SK-N-MC (cell line): ENCODE measurements around the gene IL1R1.

Source experiments
- FOXP2 ChIP-seq: optimal IDR thresholded peaks from 2 replicates; pipeline ENCODE3; 2011; ENCODE audit warnings: mild to moderate bottlenecking, moderate library complexity; ENCODE audit not compliant: insufficient read depth; ENCODE audit errors: extremely low read length, control extremely low read depth
- POLR2AphosphoS5 ChIP-seq: IDR thresholded peaks from 2 replicates; pipeline ENCODE4 v1.6.1; 2012; ENCODE audit warnings: mild to moderate bottlenecking, low read depth, low read length, borderline replicate concordance

DNA sequence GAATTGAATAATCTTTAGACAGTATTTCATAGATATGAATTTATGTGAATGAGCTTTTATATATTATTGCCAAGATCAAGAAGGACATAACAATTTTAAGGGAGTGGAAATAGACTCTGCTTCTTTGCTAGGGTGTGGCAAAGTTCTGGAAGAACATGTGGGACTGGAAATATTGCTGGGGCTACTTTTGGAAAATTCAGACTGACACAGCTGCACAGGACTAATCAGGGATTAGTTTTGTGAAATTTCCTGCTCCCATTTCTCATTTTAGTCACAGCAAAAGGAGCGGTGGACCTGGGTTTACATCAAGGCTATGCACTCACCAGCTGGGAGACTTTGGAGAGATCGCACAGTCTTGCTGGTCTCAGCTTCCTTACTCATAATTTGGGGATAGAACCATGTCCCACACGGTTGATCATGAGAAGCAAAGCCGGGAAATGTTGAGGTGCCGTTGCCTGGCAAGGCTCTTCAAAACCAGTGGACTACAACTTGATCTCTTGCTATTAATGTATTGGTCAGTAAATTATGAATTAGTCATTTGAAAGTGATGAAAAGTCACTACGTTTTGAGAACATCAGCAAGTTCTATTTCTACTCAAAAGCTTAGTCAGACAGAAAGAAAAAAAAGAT, 86.7 kb downstream of the IL1R1 start:
- TF ChIP-seq POLR2AphosphoS5 (no peak), FOXP2 (no peak)
